CD14-positive monocyte (primary cell): ENCODE measurements around the gene SLC26A1. TPM values are rescaled to one million over a fixed set of nuclear protein-coding genes. Genes with fewer than 3 reads are reported as not detected.

Source experiments
- DNase-seq, 3 donors: peaks; one replicate each; pipeline ENCODE4 v3.0.0-alpha.2; 2011 to 2022
- H2AFZ ChIP-seq: 2 replicates; pipeline ENCODE4 v1.6.0; 2012; ENCODE audit warnings: mild to moderate bottlenecking, low read depth, low read length, inconsistent platforms; ENCODE audit not compliant: insufficient read depth, poor library complexity, severe bottlenecking
- H3K27ac ChIP-seq, 2 donors: 1 replicate in 1 of 2; 2 replicates in 1 of 2; pipeline ENCODE4 v1.5.1; 2012 to 2013; ENCODE audit warnings: low read length in 2 of 2, control low read depth in 1 of 2, inconsistent platforms in 1 of 2, low read depth in 1 of 2, mild to moderate bottlenecking in 1 of 2
- H3K27me3 ChIP-seq, 2 donors: one replicate each; pipeline versions ENCODE4 v1.6.0 to v1.6.1; 2011 to 2013; ENCODE audit warnings: low read length in 2 of 2; ENCODE audit not compliant: control insufficient read depth in 2 of 2, insufficient read depth in 2 of 2
- H3K36me3 ChIP-seq, 2 donors: replicated peaks in 1 of 2; 1 replicate in 1 of 2; 2 replicates in 1 of 2; pipeline versions ENCODE4 v1.5.1 to v1.6.1; 2012 to 2013; ENCODE audit warnings: low read length in 2 of 2, control low read depth in 1 of 2, inconsistent platforms in 1 of 2, mild to moderate bottlenecking in 1 of 2; ENCODE audit not compliant: insufficient read depth in 2 of 2, control insufficient read depth in 1 of 2
- H3K4me1 ChIP-seq, 2 donors: 1 replicate in 1 of 2; 2 replicates in 1 of 2; pipeline versions ENCODE4 v1.5.1 to v1.6.1; 2012 to 2013; ENCODE audit warnings: low read length in 2 of 2, control low read depth in 1 of 2, inconsistent platforms in 1 of 2, mild to moderate bottlenecking in 1 of 2, moderate library complexity in 1 of 2; ENCODE audit not compliant: insufficient read depth in 2 of 2, control insufficient read depth in 1 of 2
- H3K4me2 ChIP-seq: replicated peaks from 2 replicates; pipeline ENCODE3; 2012; ENCODE audit warnings: low read length, moderate library complexity, mild to moderate bottlenecking; ENCODE audit not compliant: poor library complexity, severe bottlenecking; ENCODE audit errors: extremely low read depth
- H3K4me3 ChIP-seq, 3 experiments: fragments of 200-600 bp in 1 of 3; sonication (generic) in 1 of 3; replicated peaks in 1 of 3; 1 replicate in 2 of 3; 2 replicates in 1 of 3; pipeline ENCODE4 v1.5.1; 2011 to 2013; ENCODE audit warnings: low read length in 3 of 3, mild to moderate bottlenecking in 3 of 3, control low read depth in 2 of 3, low read depth in 2 of 3, inconsistent platforms in 1 of 3, moderate library complexity in 1 of 3
- H3K79me2 ChIP-seq: 2 replicates; pipeline ENCODE4 v1.6.0; 2012; ENCODE audit warnings: mild to moderate bottlenecking, control low read depth, inconsistent platforms, low read length, moderate library complexity; ENCODE audit not compliant: insufficient read depth
- H3K9ac ChIP-seq: 2 replicates; pipeline ENCODE4 v1.6.0; 2017; ENCODE audit warnings: low read length, mild to moderate bottlenecking; ENCODE audit not compliant: insufficient read depth, poor library complexity, severe bottlenecking
- H3K9me3 ChIP-seq, 2 donors: replicated peaks in 1 of 2; 1 replicate in 1 of 2; 2 replicates in 1 of 2; pipeline versions ENCODE4 v1.5.1 to v1.6.1; 2012 to 2013; ENCODE audit warnings: low read length in 2 of 2, control low read depth in 1 of 2; ENCODE audit not compliant: control insufficient read depth in 1 of 2, insufficient read depth in 1 of 2
- H4K20me1 ChIP-seq: 2 replicates; pipeline ENCODE4 v1.6.0; 2012; ENCODE audit warnings: mild to moderate bottlenecking, low read length, control low read depth, moderate library complexity; ENCODE audit not compliant: insufficient read depth
- H3K27ac Mint-ChIP-seq, 7 donors: one replicate each; pipeline ENCODE4 v1.8.0; 2020; ENCODE audit warnings: mild to moderate bottlenecking in 7 of 7, mixed read lengths in 7 of 7, moderate library complexity in 6 of 7, inconsistent platforms in 2 of 7
- H3K27me3 Mint-ChIP-seq, 3 donors: one replicate each; pipeline ENCODE4 v1.8.0; 2021 to 2022; ENCODE audit warnings: low read depth in 3 of 3, mild to moderate bottlenecking in 3 of 3, mixed read lengths in 3 of 3, moderate library complexity in 3 of 3, inconsistent platforms in 1 of 3
- H3K36me3 Mint-ChIP-seq, 2 donors: one replicate each; pipeline ENCODE4 v1.8.0; 2020; ENCODE audit warnings: mixed read lengths in 2 of 2, inconsistent platforms in 1 of 2, mild to moderate bottlenecking in 1 of 2
- H3K4me1 Mint-ChIP-seq: one replicate; pipeline ENCODE4 v1.8.0; 2020; ENCODE audit warnings: mild to moderate bottlenecking, mixed read lengths
- H3K4me3 Mint-ChIP-seq, 2 donors: one replicate each; pipeline ENCODE4 v1.8.0; 2020; ENCODE audit warnings: mild to moderate bottlenecking in 2 of 2, mixed read lengths in 2 of 2, moderate library complexity in 1 of 2
- H3K9me3 Mint-ChIP-seq, 7 donors: one replicate each; pipeline ENCODE4 v1.8.0; 2020 to 2022; ENCODE audit warnings: mixed read lengths in 7 of 7, mild to moderate bottlenecking in 6 of 7, moderate library complexity in 6 of 7, inconsistent platforms in 2 of 7
- CTCF ChIP-seq: fragments of 200-600 bp; IDR thresholded peaks from one replicate; pipeline ENCODE4 v1.8.0; 2022; ENCODE audit warnings: antibody characterized with exemption, mild to moderate bottlenecking
- WGBS: methylation state at CpG from one replicate; pipeline ENCODE4 v1.1.5; 2013; ENCODE audit warnings: missing lambda C conversion rate; ENCODE audit not compliant: insufficient coverage; 5-methylcytosine and 5-hydroxymethylcytosine counted together
- intact Hi-C, 2 donors: fragments of 100-400 bp; cut with micrococcal nuclease; formaldehyde crosslinking; loops; one replicate each; pipeline versions ENCODE4 v1.15.0 to v1.15.1; 2023
- polyA plus RNA-seq, 3 donors: library from polyadenylated mRNA; depleted of rRNA in 1 of 3; unstranded in 2 of 3; stranded (reverse) in 1 of 3; fragments of 300-500 nt in 2 of 3; fragments of >200 nt in 1 of 3; fragmentation: Illumina TruSeq in 2 of 3; gene quantifications; 1 replicate in 2 of 3; 2 replicates in 1 of 3; pipeline ENCODE4 v1.2.3, GENCODE V29; 2012 to 2021

Gene SLC26A1
- polyA plus RNA-seq, 3 donors, result 0.16 to 0.37 (median 0.18) TPM

GRCh38 chr4:1014291-1015167, 21.3 kb upstream of the SLC26A1 start:
- H3K4me2 ChIP-seq, result no peak overlapping the region
- no peak overlapping the region for H2AFZ ChIP-seq
- peaks cover 14 to 34% of the 10 kb centered on the region in 2 donors for H3K4me1 ChIP-seq
- no peaks in the 10 kb centered on the region for H3K9me3 ChIP-seq
- no peaks in the 10 kb centered on the region for H3K36me3 Mint-ChIP-seq
- TF ChIP-seq CTCF, result no peak
- H3K27ac ChIP-seq, result no peak overlapping the region
- peaks cover 10% of the 10 kb centered on the region for H3K4me1 Mint-ChIP-seq
- H3K9me3 Mint-ChIP-seq, result peaks cover 0 to 2% (median 0%) of the 10 kb centered on the region in 7 donors
- WGBS, result 96% methylated on average over 21 of the region's 36 CpGs
- no peak overlapping the region for H3K9ac ChIP-seq
- H3K36me3 ChIP-seq, result no peaks in the 10 kb centered on the region
- intact Hi-C loops, result loop anchor here (5.0 kb wide), 2 partner anchors 273 to 333 kb away; partner anchors contain the start of genes MAEA (in 1 of the 2) and UVSSA (in 1 of the 2)
- H4K20me1 ChIP-seq, result peaks cover 3% of the 10 kb centered on the region
- no peaks in the 10 kb centered on the region for H3K79me2 ChIP-seq
- H3K4me3 Mint-ChIP-seq, result no peak overlapping the region
- H3K27me3 Mint-ChIP-seq, result peaks cover 0 to 14% (median 7%) of the 10 kb centered on the region in 3 donors
- H3K27ac Mint-ChIP-seq, result no peak overlapping the region
- peaks cover 0 to 11% of the 10 kb centered on the region in 2 donors for H3K27me3 ChIP-seq
- H3K4me3 ChIP-seq, result no peak overlapping the region
- DNase-seq, result no peak

GRCh38 chr4:1013225-1014073, 20.2 kb upstream of the SLC26A1 start:
- Mint-ChIP-seq H3K27me3 (peaks cover 7 to 19% (median 14%) of the 10 kb centered on the region in 3 donors), H3K27ac (peak overlapping the region in 2 of 7 donors; percentile 43 to 80), H3K4me3 (no peak overlapping the region), H3K4me1 (peaks cover 18% of the 10 kb centered on the region), H3K9me3 (peaks cover 0 to 5% (median 0%) of the 10 kb centered on the region in 7 donors), H3K36me3 (no peaks in the 10 kb centered on the region)
- H4K20me1 ChIP-seq, result peaks cover 3% of the 10 kb centered on the region
- no peak overlapping the region for H2AFZ ChIP-seq
- peaks cover 23 to 43% of the 10 kb centered on the region in 2 donors for H3K4me1 ChIP-seq
- no peak overlapping the region for H3K9ac ChIP-seq
- H3K36me3 ChIP-seq, result no peaks in the 10 kb centered on the region
- no peak overlapping the region for H3K4me3 ChIP-seq
- H3K4me2 ChIP-seq, result peak overlapping the region; percentile 7
- intact Hi-C loops, result loop anchor here (5.0 kb wide), 2 partner anchors 274 to 334 kb away; partner anchors contain the start of genes MAEA (in 1 of the 2) and UVSSA (in 1 of the 2)
- H3K9me3 ChIP-seq, result no peaks in the 10 kb centered on the region
- no peak for TF ChIP-seq CTCF
- H3K79me2 ChIP-seq, result no peaks in the 10 kb centered on the region
- no peak overlapping the region for H3K27ac ChIP-seq
- peaks cover 0 to 19% of the 10 kb centered on the region in 2 donors for H3K27me3 ChIP-seq
- WGBS, result 96% methylated on average over 40 of the region's 43 CpGs
- DNase-seq, result no peak
